ENCODE data around the gene SRRM2. TPM values are rescaled to one million over a fixed set of nuclear protein-coding genes. Genes with fewer than 3 reads are reported as not detected.

The SRRM2 gene
- total RNA-seq, 1 donor from 2014 or later = 30.5 TPM

DNA sequence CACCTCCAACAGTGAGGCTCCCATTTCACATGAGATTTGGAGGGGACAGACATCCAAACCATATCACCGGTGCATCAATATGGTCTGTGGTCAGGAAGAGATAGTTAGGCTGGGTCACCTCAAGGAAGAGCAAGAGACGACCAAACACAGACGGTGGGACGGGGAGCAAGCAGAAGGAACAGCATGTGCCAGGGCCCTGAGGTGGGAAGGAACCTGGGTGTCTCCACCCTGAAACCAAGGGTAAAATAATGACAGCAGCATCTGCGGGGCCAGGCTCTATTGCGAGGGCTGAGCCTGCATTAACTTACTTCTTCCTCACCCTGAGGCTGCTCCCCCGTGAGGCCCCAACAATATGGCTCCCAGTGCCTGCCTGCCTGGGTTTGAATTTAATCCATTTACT is 55.7 kb downstream of the SRRM2 start:
- FAIRE-seq = no peak
- DNase-seq (ENCODE audit: low read depth) = no peak

GRCh38 chr16:2809149-2809760 is 56.8 kb downstream of the SRRM2 start:
- DNase-seq (ENCODE audit: low read depth) (no peak), FAIRE-seq (no peak)
- H3K36me3 ChIP-seq (ENCODE audit: control insufficient read depth, insufficient read depth, low read length) = no peaks in the 10 kb centered on the region
- no peak for TF ChIP-seq CTCF (IDR thresholded peaks at IDR 0.05; ENCODE audit: insufficient read depth, low read length, severe bottlenecking)
- H3K27me3 ChIP-seq (ENCODE audit: control insufficient read depth, insufficient read depth, low read length) = peaks cover 4% of the 10 kb centered on the region
- no peak overlapping the region for H3K4me3 ChIP-seq (ENCODE audit: low read depth, low read length)

More for the DNA sequence above, 55.7 kb downstream of the SRRM2 start:
- no peak overlapping the region for H3K4me3 ChIP-seq (ENCODE audit: low read depth, low read length)
- no peaks in the 10 kb centered on the region for H3K36me3 ChIP-seq (ENCODE audit: control insufficient read depth, insufficient read depth, low read length)
- peaks cover 2% of the 10 kb centered on the region for H3K27me3 ChIP-seq (ENCODE audit: control insufficient read depth, insufficient read depth, low read length)
- TF ChIP-seq CTCF (IDR thresholded peaks at IDR 0.05; ENCODE audit: insufficient read depth, low read length, severe bottlenecking) = no peak

DNA sequence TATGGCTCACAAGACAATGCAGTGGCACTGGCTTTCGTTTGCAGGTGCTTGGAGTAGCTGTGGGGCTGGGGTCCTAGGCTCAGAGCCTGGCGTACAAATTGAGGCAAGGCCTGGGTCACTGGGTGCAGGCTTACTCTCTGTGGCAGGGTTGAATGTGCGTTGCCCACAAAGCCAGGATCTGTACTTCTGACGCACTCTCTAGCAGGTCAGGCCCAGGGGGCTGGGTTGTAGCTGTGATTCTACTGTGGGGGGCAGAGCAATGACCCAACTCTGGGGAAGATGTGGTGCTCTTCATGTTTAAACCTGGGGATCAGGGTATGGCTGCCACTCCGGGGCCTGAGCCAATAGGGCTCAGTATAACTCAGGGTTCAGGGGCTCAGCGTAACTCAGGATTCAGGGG is 58.2 kb downstream of the SRRM2 start:
- no peak for TF ChIP-seq CTCF (IDR thresholded peaks at IDR 0.05; ENCODE audit: insufficient read depth, low read length, severe bottlenecking)
- DNase-seq (ENCODE audit: low read depth) = no peak
- H3K36me3 ChIP-seq (ENCODE audit: control insufficient read depth, insufficient read depth, low read length) = no peaks in the 10 kb centered on the region

GRCh38 chr16:2811703-2812471 is 59.4 kb downstream of the SRRM2 start:
- TF ChIP-seq CTCF (IDR thresholded peaks at IDR 0.05; ENCODE audit: insufficient read depth, low read length, severe bottlenecking) = no peak
- DNase-seq (ENCODE audit: low read depth) (no peak), FAIRE-seq (peak; percentile 55)
- Histone ChIP-seq H3K27me3 (ENCODE audit: control insufficient read depth, insufficient read depth, low read length) (peaks cover 8% of the 10 kb centered on the region), H3K4me3 (ENCODE audit: low read depth, low read length) (no peak overlapping the region), H3K36me3 (ENCODE audit: control insufficient read depth, insufficient read depth, low read length) (no peaks in the 10 kb centered on the region)

More for the DNA sequence above, 58.2 kb downstream of the SRRM2 start:
- no peak for FAIRE-seq
- Histone ChIP-seq H3K4me3 (ENCODE audit: low read depth, low read length) (no peak overlapping the region), H3K27me3 (ENCODE audit: control insufficient read depth, insufficient read depth, low read length) (peaks cover 8% of the 10 kb centered on the region)

GRCh38 chr16:2813771-2814221 is 61.4 kb downstream of the SRRM2 start:
- no peak for DNase-seq (ENCODE audit: low read depth)
- Histone ChIP-seq H3K36me3 (ENCODE audit: control insufficient read depth, insufficient read depth, low read length) (no peaks in the 10 kb centered on the region), H3K27me3 (ENCODE audit: control insufficient read depth, insufficient read depth, low read length) (peaks cover 8% of the 10 kb centered on the region), H3K4me3 (ENCODE audit: low read depth, low read length) (no peak overlapping the region)
- no peak for FAIRE-seq
- no peak for TF ChIP-seq CTCF (IDR thresholded peaks at IDR 0.05; ENCODE audit: insufficient read depth, low read length, severe bottlenecking)
